HTERT RPE-1 (cell line): ENCODE results near the gene HS2ST1.
"Not testable (repeated sequence)": the region's sequence is repeated elsewhere in the genome, so short reads cannot be mapped to it uniquely, and the experiment has no call there.

Experiments used
- in situ Hi-C: fragments of 300-500 bp; cut with MboI; formaldehyde crosslinking; loops from 4 replicates; pipeline ENCODE4 v1.14.3; 2020; ENCODE audit warnings: low sequenced_read_pairs

The HS2ST1 gene

DNA sequence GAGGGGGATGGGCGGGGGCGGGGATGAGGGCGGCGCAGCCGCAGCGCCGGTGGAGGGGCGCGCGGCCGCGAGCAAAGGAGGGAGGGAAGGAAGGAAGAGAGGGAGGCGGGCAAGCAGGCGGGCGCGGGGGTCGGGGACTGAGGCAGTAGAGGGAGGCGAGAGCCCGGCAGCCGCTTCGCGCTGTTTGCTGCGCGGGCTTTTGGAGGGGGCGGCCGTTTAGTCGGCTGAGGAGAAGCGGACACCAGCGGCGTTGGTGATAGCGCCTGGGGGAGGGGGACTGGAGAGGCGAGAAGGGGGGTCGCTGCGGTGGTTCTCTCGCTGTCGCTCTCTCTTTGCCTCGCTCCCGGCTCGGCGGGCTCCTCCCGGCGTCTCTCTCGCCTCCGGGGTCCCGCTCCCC, at the start of gene HS2ST1:
Gene HS2ST1 (plus strand): TSS at position 35 of the 397 bp plus-strand sequence.
- in situ Hi-C loops = no loop called here

DNA sequence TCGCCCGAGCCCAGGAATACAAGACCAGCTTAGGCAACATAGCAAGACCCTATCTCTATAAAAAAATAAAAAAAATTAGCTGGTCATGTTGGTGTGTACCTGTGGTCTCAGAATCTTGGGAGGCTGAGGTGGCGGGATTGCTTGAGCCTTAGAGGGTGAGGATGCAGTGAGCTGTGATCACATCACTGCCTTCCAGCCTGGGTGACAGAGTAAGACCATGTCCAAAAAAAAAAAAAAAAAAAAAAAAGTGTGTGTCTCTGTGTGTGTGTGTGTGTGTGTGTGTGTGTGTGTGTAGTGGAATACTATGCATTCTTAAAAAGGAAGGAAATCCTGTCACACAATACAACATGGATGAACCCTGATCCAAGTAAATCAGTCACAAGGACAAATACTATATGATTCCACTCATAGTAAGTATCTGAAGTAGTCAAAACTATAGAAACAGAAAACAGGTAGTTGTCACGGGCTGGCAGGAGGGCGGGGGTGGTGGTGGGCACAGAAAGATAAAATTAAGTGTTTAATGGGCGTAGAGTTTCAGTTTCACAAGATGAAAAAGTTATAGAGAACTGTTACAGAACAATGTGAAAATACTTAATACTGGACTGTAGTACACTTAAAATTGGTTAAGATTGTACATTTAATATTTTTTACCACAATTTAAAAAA, 48.3 kb upstream of the HS2ST1 start:
- in situ Hi-C loops = no loop called here

GRCh38 chr1:86866665-86867064, 47.8 kb upstream of the HS2ST1 start:
- in situ Hi-C loops = no loop called here

- in situ Hi-C loops = not testable (repeated sequence)
These were observed 47.2 kb upstream of the HS2ST1 start for GRCh38 chr1:86867278-86867677.

DNA sequence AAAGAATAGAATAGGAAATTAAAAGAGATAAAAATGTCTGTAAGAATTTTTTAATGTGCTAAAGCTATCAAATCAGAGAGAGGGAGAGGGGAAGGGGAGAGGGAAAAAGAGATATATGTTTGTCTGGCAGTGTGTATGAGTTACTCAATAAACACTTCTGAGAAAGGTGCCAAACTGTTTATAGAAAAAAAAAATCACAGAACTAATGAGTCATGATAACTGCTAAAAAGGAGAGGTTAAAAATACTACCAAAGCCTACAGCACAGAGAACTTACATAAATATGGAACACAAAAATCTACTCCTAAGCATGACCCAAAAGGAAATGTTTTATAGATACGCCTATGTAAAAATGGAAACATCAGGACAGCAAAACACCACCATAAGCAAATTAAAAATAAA, 46.0 kb upstream of the HS2ST1 start:
- in situ Hi-C loops = no loop called here

DNA sequence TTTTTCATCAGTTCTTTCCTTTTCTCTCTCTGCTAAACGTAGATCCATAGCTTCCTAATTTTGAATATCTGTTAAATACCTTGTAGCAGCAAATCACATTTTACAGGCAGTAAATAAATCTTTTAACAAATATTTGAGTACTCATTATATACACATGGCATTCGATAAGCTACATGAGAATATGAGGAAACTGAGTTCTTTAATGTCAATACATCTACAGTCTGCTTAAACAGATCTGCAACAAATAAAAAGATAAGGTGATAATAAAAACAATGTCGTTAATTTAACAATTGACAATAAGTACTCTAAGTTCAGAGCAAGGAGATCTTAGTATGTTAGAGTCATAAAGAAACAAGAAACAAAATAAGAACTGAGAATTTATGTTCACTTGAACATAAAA, 43.4 kb upstream of the HS2ST1 start:
- in situ Hi-C loops = no loop called here

DNA sequence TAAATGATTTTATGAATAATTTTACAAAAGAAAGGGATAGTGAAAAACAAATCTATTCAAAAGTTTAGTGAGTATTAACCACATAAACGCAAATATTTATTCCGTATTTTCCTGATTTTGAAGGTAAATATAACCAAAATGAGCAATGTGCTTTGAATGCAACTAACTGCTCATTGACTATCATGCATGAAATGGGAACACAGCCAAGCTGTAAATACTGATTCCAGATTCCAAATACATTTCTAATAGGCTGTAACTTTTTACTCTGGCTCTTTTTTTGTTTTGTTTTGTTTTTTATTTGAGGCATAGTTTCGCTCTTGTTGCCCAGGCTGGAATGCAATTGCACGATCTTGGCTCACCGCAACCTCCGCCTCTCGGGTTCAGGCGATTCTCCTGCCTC, 42.3 kb upstream of the HS2ST1 start:
- in situ Hi-C loops = no loop called here

GRCh38 chr1:86875722-86876121, 38.7 kb upstream of the HS2ST1 start:
- in situ Hi-C loops = no loop called here

DNA sequence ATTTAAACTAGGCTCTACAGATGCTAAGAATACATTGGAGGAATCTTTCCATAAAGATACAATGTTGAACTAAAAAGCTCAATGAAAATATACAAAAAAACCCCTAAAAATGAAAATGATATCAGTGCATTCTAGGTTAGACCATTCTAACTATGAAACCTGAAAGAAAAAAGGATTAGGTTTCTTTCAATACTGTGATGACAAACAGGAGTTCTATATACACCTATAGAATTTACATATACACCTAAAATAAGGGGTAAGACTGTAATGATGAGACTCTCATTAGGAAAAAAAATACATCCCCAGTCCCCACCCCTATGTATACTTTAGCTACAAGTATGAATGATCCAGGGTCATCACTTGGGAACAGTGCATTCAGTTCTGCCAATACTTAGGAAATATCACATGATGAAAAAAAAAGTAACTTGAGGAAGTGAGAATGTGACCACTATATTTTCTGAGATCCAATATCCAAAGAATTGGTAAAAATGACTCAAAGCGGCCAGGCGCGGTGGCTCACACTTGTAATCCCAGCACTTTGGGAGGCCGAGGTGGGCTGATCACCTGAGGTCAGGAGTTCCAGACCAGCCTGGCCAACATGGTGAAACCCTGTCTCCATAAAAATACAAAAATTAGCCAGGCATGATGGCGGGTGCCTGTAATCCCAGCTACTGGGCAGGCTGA, 26.8 kb upstream of the HS2ST1 start:
- in situ Hi-C loops = no loop called here

- in situ Hi-C loops = no loop called here
These were observed 26.1 kb upstream of the HS2ST1 start for GRCh38 chr1:86888327-86888726.

DNA sequence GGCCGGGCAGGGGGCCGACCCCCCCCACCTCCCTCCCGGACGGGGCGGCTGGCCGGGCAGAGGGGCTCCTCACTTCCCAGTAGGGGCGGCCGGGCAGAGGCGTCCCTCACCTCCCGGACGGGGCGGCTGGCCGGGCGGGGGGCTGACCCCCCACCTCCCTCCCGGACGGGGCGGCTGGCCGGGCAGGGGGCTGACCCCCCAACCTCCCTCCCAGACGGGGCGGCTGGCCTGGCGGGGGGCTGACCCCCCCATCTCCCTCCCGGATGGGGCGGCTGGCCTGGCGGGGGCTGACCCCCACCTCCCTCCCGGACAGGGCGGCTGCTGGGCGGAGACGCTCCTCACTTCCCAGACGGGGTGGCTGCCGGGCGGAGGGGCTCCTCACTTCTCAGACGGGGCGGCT, 15.0 kb upstream of the HS2ST1 start:
- in situ Hi-C loops = not testable (repeated sequence)

GRCh38 chr1:86905875-86906274, 8.6 kb upstream of the HS2ST1 start:
- in situ Hi-C loops = no loop called here

GRCh38 chr1:86906419-86906818, 8.0 kb upstream of the HS2ST1 start:
- in situ Hi-C loops = no loop called here

DNA sequence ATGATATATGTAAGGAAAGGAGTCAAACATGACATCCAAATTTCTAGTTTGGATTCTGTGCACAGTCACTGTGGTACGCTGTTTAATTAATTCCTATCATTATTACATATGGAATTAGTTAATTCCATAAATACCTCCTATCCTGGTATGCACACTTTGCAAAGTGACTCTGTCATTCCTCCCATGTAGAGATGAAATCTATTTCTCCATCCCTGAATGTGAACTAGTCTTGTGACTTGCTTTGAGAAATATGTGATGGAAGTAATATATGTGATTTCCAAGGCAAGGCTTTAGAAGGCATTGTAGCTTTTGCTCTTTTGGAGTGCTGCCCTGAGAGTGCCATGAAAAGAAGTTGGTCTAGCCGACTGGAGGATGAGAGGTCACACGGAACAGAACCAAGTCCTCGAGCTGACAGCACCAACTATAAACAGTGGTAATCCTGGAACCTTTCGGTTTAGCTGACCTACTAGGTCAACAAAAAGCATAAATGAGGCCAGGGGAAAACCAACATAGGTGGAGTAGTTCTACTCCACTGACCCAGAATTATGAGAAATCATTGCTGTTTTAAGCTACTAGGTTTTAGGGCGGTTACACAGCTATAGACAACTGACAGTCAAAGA, 2.0 kb upstream of the HS2ST1 start:
- in situ Hi-C loops = no loop called here

DNA sequence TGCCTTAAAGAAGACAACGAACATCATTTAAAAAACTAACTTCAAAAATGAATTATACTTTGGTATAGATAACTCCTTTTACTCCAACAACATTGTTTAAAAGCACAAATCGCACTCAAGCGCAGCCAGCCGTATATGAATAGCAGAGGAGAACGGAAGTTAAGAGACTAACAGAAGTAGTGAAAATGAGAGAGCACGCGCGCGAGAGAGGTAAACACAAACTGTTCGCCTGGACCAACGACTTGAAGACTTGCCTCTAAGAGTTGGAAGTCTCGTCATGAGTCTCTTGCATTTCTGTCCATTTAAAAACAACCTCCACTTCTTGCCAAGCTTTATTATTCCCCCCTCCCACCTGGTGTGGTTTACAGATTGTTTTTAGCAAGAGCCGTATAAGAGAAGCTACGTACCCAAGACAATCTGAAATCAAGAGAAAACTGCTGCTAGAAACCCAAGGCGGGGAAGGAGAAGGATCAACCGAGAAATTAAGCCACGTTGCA, 988 bp upstream of the HS2ST1 start:
- in situ Hi-C loops = no loop called here

DNA sequence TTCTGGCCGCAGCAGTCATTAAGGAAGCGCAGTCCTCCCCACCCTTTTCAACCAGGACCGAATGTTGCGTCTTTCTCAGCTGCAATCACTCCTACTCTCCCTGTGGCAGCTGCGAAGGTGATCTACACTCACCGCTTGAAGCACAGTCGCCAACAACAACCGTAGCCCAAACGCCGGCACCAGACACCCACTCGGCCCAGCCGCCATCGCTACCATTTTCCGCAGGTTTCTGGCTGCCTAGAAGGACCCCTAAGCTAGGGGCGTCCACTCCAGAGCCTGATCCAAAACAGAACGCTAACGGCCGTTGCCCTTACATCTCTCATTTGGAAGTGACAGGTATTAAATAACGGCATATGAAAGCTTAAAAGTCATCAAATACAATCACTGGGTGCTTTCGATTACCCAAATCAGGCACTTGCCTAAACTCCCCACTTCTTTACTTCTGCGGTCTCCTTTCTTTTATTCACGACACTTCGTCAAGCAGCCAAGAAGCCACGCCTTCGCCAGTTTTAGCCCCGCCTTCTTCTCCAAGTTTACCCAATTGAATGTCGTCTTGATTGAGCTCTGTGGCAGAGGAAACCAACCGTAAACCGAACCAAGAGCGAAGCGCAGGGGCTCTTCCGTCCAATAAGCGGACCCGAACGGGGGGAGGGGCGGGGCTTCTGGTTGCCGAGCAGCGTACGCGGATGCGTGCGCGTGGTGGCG, 387 bp upstream of the HS2ST1 start, which contains the start of gene SELENOF:
Gene SELENOF (minus strand): TSS at position 231 of the 705 bp plus-strand sequence. CDS start 15 bp downstream, at position 216.
- in situ Hi-C loops = no loop called here

- in situ Hi-C loops = no loop called here
These were observed 732 bp downstream of the HS2ST1 start for GRCh38 chr1:86914998-86915736.

GRCh38 chr1:86915737-86916235, 1.4 kb downstream of the HS2ST1 start:
- in situ Hi-C loops = no loop called here

DNA sequence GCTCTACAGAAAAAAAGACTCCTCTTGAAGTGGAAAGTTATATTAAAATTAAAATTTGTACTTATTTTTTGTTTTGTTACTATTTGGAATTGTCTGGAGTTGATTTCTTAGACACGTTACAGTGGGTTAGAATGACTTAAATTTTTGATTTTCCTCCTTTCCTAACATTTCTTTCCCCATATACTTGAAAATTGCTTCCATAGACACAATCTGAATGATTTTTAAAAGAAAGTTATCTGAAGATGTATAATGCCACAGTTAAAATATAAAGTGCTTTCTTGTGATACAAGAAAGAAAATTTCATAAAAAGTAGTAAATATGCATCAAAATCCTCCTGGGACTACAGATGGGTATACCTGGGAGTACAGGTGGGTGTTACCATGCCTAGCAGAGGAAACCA, 2.3 kb downstream of the HS2ST1 start:
- in situ Hi-C loops = no loop called here

- in situ Hi-C loops = no loop called here
These were observed 8.0 kb downstream of the HS2ST1 start for GRCh38 chr1:86922445-86922844.
